ENCODE measurements around the gene EGLN2. TPM values are rescaled to one million over a fixed set of nuclear protein-coding genes. Genes with fewer than 3 reads are reported as not detected.
"Not testable (repeated sequence)": the region's sequence is repeated elsewhere in the genome, so short reads cannot be mapped to it uniquely, and the experiment has no call there.

The EGLN2 gene
- total RNA-seq, 1 donor from 2014 or later: 47.8 TPM

DNA sequence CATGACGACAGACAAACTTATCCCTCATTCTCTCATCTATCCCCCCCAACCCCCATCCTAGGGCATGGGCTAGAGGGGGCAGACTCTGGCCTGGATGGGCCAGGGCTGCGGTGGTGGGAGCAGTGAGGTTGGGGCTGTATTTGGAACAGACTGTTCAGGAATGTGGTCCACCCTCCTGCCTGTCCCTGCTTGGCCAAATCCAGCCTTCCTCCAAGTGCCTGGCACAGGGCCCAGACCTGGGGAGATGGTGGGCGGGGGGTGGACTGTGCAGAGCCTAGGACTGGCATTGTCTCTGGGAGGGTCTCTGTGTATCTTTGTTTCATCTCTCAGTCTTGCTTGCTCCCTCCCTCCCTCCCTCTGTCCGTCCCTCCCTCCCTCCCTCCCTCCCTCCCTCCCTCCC is 14.2 kb downstream of the EGLN2 start:
- DNase-seq: no peak
- H3K27ac ChIP-seq (replicated peaks): no peak overlapping the region
- intact Hi-C loops (cut with micrococcal nuclease): loop anchor here (10.0 kb wide), 1 partner anchor 148 kb away; no protein-coding TSS in a partner anchor
- H3K4me1 ChIP-seq: peaks cover 54% of the 10 kb centered on the region
- H3K4me3 ChIP-seq: no peak overlapping the region
- no peaks in the 10 kb centered on the region for H3K9me3 ChIP-seq (replicated peaks)
- H3K27me3 ChIP-seq (ENCODE audit: low read depth): no peaks in the 10 kb centered on the region
- TF ChIP-seq, protein P1, sequence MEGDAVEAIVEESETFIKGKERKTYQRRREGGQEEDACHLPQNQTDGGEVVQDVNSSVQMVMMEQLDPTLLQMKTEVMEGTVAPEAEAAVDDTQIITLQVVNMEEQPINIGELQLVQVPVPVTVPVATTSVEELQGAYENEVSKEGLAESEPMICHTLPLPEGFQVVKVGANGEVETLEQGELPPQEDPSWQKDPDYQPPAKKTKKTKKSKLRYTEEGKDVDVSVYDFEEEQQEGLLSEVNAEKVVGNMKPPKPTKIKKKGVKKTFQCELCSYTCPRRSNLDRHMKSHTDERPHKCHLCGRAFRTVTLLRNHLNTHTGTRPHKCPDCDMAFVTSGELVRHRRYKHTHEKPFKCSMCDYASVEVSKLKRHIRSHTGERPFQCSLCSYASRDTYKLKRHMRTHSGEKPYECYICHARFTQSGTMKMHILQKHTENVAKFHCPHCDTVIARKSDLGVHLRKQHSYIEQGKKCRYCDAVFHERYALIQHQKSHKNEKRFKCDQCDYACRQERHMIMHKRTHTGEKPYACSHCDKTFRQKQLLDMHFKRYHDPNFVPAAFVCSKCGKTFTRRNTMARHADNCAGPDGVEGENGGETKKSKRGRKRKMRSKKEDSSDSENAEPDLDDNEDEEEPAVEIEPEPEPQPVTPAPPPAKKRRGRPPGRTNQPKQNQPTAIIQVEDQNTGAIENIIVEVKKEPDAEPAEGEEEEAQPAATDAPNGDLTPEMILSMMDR (IDR thresholded peaks at IDR 0.05; ENCODE audit: borderline replicate concordance): no peak
- H3K36me3 ChIP-seq: peaks cover 16% of the 10 kb centered on the region

DNA sequence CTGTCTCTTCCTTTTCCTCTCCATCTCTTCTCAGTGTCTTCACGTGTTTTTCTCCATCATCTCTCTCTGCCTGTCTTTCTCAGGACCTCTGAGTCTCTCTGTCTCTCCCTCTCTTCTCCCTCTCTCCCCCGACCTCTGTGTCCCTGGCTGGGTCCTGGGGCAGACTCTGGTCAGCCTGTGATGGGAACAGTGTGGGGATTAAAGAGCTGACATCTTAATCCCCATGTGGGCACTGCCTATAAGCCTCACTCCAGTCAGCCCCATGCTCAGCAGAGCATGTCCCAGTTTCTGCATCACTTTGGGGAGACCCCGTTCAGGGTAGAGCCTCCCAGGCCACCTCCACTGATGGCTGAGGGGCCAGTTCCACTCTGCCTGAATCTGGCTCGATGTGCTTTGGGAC is 16.2 kb downstream of the EGLN2 start:
- Histone ChIP-seq H3K4me1 (peaks cover 52% of the 10 kb centered on the region), H3K9me3 (replicated peaks) (no peaks in the 10 kb centered on the region), H3K27me3 (ENCODE audit: low read depth) (no peaks in the 10 kb centered on the region), H3K36me3 (no peaks in the 10 kb centered on the region), H3K27ac (replicated peaks) (no peak overlapping the region), H3K4me3 (no peak overlapping the region)
- TF ChIP-seq, protein P1 (IDR thresholded peaks at IDR 0.05; ENCODE audit: borderline replicate concordance): no peak
- DNase-seq: no peak
- intact Hi-C loops (cut with micrococcal nuclease): loop anchor here (10.0 kb wide), 1 partner anchor 150 kb away; no protein-coding TSS in a partner anchor

DNA sequence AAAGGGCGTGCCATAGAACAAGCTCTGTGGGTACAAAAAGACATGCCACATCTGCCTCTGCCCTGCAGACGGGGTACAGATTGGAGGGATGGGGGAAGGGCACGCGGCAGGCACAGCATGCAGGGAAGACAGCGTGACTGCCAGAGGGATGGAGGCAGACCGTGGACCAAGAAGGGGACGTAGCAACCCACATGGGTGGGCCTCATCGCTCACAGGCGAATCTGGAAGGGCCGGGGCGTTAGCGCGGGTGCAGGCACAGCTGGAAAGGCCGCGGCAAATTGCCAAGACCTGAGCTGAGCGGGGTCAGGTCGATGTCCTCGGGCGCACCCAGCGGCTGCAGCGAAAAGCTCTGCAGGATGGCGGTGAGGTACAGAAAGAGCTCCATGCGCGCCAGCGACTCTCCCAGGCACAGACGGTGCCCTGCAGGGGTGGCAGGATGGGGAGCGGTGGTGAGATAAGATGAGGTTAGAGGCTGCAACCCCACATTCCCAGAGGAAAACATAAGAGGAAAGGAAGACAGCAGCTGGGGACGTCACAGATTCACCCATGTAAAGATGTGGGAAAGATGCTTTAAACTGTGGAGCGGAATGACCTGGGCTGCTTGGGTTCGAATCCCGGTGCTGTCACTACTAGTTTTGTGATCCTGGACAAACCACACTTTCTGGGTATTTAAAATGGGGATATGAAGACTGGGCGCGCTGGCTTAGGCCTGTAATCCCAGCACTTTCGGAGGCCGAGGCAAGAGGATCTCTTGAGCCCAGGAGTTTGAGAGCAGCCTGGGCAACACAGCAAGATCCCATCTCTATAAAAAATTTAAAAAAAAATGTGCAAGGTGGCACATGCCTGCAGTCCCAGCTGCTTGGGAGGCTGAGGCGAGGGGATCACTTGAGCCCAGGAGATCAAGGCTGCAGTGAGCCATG is 19.7 kb downstream of the EGLN2 start:
- not testable (repeated sequence) for H3K36me3 ChIP-seq; H3K9me3 ChIP-seq (replicated peaks); H3K27me3 ChIP-seq (ENCODE audit: low read depth)
- intact Hi-C loops (cut with micrococcal nuclease): loop anchor here (10.0 kb wide), 1 partner anchor 154 kb away; no protein-coding TSS in a partner anchor
- peaks cover 40% of the 10 kb centered on the region for H3K4me1 ChIP-seq
- TF ChIP-seq, protein P1 (IDR thresholded peaks at IDR 0.05; ENCODE audit: borderline replicate concordance): peak; percentile 49
- H3K27ac ChIP-seq (replicated peaks): peak overlapping the region; percentile 75
- peak; percentile 82 for DNase-seq
- H3K4me3 ChIP-seq: peak overlapping the region; percentile 61

DNA sequence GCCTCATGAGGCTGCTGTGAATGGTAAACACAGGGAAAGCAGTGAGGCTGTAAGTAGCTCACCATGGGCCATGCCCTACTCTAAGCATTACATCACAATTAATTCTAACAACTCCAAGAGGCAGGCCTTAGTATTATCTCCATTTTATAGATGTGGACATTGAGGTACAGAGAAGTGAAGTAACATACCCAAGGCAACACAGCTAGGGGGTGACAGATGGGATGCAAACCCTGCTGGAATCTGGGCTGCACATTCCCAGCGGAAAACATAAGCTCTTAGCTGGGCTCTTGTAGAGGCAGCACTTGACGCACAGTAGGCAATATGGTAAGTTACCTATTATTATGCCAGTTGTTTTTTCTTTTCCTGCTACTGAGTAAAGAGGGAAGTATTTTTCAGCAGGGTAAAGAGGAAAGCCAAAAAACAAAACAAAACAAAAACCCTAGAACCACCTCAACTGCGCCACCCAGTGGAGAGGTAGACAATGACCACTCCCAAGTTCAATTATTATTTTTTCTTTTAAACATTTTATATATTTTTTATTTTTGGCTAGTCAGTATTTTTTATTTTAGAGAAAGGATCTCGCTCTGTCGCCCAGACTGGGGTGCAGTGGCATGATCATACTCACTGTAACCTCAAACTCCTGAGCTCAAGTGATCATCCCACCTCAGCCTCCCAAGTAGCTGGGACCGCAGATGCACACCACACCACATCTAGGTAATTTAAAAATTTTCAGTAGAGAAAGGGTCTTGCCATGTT is 20.7 kb downstream of the EGLN2 start:
- H3K27ac ChIP-seq (replicated peaks): peak overlapping the region; percentile 75
- not testable (repeated sequence) for DNase-seq; H3K27me3 ChIP-seq (ENCODE audit: low read depth); H3K4me3 ChIP-seq; H3K36me3 ChIP-seq; H3K9me3 ChIP-seq (replicated peaks)
- intact Hi-C loops (cut with micrococcal nuclease): loop anchor here (10.0 kb wide), 1 partner anchor 155 kb away; no protein-coding TSS in a partner anchor
- peaks cover 39% of the 10 kb centered on the region for H3K4me1 ChIP-seq
- TF ChIP-seq, protein P1 (IDR thresholded peaks at IDR 0.05; ENCODE audit: borderline replicate concordance): peak; percentile 85

DNA sequence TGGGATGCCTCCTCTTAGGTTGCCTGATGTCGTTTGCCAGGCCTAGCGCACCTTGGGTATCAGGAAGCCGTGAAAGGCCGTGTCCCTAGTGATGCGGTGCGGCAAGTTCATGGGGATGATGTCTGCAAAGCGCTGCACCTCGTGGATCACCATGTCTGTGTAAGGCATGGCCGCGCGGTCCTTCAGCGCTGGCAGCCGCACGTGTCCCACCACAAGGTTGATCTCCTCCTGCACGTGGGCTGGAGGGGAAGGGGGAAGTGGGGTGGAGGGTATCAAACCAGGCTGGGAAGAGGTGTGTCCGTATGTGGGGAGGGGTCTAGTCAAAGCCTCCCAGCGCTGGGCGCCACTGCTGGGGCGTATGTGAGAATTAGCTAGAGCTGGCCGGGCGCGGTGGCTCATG is 23.2 kb downstream of the EGLN2 start:
- DNase-seq: no peak
- H3K27ac ChIP-seq (replicated peaks): peak overlapping the region; percentile 54
- TF ChIP-seq, protein P1 (IDR thresholded peaks at IDR 0.05; ENCODE audit: borderline replicate concordance): no peak
- no peaks in the 10 kb centered on the region for H3K27me3 ChIP-seq (ENCODE audit: low read depth)
- peaks cover 6% of the 10 kb centered on the region for H3K36me3 ChIP-seq
- H3K4me1 ChIP-seq: peaks cover 39% of the 10 kb centered on the region
- no peaks in the 10 kb centered on the region for H3K9me3 ChIP-seq (replicated peaks)
- no peak overlapping the region for H3K4me3 ChIP-seq
- intact Hi-C loops (cut with micrococcal nuclease): no loop called here

DNA sequence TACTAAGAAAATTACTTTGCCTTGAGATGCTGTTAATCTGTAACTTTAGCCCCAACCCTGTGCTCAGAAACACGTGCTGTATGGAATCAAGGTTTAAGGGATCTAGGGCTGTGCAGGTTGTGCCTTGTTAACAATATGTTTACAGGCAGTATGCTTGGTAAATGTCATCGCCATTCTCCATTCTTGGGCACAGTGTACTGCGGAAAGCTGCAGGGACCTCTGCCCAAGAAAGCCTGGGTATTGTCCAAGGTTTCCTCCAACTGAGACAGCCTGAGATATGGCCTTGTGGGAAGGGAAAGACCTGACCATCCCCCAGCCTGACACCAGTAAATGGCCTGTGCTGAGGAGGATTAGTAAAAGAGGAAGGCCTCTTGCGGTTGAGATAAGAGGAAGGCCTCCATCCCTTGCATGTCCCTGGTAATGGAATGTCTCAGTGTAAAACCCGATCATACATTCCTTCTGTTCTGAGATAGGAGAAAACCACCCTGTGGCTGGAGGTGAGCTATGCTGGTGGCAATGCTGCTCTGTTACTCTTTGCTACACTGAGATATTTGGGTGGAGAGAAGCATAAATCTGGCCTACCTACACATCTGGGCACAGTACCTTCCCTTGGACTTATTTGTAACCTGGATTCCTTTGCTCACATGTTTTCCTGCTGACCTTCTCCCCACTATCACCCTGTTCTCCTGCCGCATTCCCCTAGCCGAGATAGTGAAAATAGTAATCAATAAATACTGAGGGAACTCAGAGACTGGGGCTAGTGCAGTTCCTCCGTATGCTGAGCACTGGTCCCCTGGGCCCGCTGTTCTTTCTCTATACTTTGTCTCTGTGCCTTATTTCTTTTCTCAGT is 23.9 kb downstream of the EGLN2 start:
- Histone ChIP-seq H3K27ac (replicated peaks) (peak overlapping the region; percentile 54), H3K4me1 (peaks cover 38% of the 10 kb centered on the region), H3K36me3 (peaks cover 13% of the 10 kb centered on the region)
- intact Hi-C loops (cut with micrococcal nuclease); DNase-seq; H3K9me3 ChIP-seq (replicated peaks); H3K27me3 ChIP-seq (ENCODE audit: low read depth); H3K4me3 ChIP-seq: not testable (repeated sequence)

DNA sequence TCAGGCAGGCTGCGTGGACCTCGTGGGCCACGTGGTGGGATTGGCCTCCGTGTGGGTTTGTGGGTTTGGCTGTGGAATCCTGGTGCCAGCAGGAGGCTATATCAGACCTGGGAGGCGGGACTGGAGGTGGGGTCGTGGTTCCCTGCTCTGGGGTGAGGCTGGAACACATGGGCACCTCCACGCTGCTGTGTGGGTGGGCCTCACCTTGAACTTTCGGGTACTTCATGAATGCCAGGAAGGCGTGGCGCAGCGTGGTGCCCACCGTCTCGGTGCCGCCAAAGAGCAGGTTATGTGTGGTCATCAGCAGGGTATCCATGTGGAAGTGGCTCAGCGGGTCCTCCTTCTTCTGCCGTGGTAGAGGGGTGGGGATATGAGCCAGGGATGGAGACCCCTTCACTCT is 25.9 kb downstream of the EGLN2 start:
- DNase-seq; H3K9me3 ChIP-seq (replicated peaks); H3K27ac ChIP-seq (replicated peaks); intact Hi-C loops (cut with micrococcal nuclease); H3K27me3 ChIP-seq (ENCODE audit: low read depth); H3K4me3 ChIP-seq: not testable (repeated sequence)
- peaks cover 21% of the 10 kb centered on the region for H3K36me3 ChIP-seq
- peaks cover 19% of the 10 kb centered on the region for H3K4me1 ChIP-seq
